ENCODE results near the gene DIP2C. TPM values are rescaled to one million over a fixed set of nuclear protein-coding genes. Genes with fewer than 3 reads are reported as not detected.
"Not testable (repeated sequence)": the region's sequence is repeated elsewhere in the genome, so short reads cannot be mapped to it uniquely, and the experiment has no call there.

The DIP2C gene
- total RNA-seq, 1 donor from 2014 or later: 0.53 TPM

DNA sequence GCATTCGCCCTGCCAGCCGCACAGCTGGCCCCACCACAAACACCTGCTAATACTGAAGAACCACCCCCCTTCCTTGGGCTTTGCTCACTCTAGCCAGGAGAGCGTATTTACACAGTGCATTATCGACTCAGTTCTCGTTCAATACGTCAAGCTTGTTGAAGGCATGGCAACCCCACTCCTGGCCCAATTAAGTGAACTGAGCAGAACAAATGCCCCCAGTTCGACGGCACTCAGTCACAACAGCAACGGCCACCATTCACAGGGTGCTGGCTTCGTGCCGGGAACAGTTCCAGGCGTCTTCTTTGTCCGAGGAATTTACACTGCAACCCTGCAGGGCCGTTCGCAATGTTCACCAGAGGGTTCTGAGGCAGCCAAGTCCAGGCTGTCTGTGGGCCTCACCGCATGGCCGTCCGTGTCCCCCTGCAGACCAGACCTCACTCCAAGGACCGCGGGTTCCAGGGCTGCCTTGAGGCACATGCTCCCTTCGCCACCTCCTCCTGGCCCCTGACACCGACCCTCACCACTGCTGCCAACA is 175.3 kb downstream of the DIP2C start:
- TF ChIP-seq, protein P1, sequence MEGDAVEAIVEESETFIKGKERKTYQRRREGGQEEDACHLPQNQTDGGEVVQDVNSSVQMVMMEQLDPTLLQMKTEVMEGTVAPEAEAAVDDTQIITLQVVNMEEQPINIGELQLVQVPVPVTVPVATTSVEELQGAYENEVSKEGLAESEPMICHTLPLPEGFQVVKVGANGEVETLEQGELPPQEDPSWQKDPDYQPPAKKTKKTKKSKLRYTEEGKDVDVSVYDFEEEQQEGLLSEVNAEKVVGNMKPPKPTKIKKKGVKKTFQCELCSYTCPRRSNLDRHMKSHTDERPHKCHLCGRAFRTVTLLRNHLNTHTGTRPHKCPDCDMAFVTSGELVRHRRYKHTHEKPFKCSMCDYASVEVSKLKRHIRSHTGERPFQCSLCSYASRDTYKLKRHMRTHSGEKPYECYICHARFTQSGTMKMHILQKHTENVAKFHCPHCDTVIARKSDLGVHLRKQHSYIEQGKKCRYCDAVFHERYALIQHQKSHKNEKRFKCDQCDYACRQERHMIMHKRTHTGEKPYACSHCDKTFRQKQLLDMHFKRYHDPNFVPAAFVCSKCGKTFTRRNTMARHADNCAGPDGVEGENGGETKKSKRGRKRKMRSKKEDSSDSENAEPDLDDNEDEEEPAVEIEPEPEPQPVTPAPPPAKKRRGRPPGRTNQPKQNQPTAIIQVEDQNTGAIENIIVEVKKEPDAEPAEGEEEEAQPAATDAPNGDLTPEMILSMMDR (IDR thresholded peaks at IDR 0.05; ENCODE audit: insufficient read depth, low read length, severe bottlenecking): no peak
- FAIRE-seq (no peak), DNase-seq (ENCODE audit: low read depth) (no peak)
- Histone ChIP-seq H3K27me3 (ENCODE audit: control insufficient read depth, insufficient read depth, low read length) (no peaks in the 10 kb centered on the region), H3K4me3 (ENCODE audit: low read depth, low read length) (no peak overlapping the region), H3K36me3 (ENCODE audit: control insufficient read depth, insufficient read depth, low read length) (no peaks in the 10 kb centered on the region)

DNA sequence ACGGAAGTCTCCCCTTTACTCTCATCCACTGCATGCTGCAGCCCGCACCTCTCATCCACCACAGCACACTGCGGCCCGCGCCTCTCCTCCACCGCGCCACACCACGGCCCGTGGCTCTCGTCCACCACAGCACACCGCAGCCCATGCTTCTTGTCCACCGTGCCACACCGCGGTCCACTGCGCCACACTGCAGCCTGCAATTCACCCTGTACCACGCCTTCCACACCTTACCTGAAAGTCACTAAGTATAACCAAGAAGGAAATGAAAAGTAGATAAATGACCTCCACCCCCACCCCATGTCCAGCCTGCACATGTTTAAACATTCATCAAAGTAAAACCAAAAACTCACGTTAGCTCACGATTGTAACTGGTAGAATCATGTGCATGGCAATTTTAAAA is 176.1 kb downstream of the DIP2C start:
- H3K36me3 ChIP-seq (ENCODE audit: control insufficient read depth, insufficient read depth, low read length): no peaks in the 10 kb centered on the region
- FAIRE-seq: no peak
- H3K4me3 ChIP-seq (ENCODE audit: low read depth, low read length): no peak overlapping the region
- no peaks in the 10 kb centered on the region for H3K27me3 ChIP-seq (ENCODE audit: control insufficient read depth, insufficient read depth, low read length)
- TF ChIP-seq, protein P1 (IDR thresholded peaks at IDR 0.05; ENCODE audit: insufficient read depth, low read length, severe bottlenecking): no peak
- no peak for DNase-seq (ENCODE audit: low read depth)

DNA sequence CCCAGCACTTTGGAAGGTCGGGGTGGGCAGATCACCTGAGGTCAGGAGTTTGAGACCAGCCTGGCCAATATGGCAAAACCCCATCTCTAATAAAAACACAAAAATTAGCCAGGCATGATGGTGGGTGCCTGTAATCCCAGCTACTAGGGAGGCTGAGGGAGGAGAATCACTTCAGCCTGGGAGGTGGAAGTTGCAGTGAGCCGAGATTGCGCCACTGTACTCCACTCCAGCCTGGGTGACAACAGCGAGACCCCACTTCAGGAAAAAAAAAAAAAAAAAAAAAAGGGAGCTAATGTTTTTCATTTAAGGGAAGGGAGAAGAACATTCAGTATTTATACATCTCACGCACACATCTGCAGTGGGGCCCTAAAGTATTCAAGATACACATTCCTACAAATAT is 176.8 kb downstream of the DIP2C start:
- H3K36me3 ChIP-seq (ENCODE audit: control insufficient read depth, insufficient read depth, low read length); H3K4me3 ChIP-seq (ENCODE audit: low read depth, low read length); DNase-seq (ENCODE audit: low read depth); H3K27me3 ChIP-seq (ENCODE audit: control insufficient read depth, insufficient read depth, low read length); FAIRE-seq: not testable (repeated sequence)

DNA sequence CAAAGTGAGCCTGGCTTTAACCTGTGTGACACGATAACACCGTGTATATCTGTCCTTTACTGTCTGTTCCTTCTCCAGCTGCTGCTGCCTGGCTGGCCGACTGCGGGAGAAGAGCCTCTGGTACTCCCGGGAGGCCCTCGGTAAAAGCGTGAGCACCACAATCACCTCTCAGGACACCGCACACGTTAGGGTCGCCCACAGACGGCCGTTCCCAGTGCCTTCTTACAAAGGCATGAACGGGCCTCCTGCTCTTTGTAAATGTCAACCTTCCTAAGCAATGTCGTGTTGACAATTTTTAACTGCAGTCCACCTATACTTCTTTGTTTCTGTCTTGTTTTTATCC is 177.6 kb downstream of the DIP2C start:
- FAIRE-seq: no peak
- H3K4me3 ChIP-seq (ENCODE audit: low read depth, low read length): no peak overlapping the region
- DNase-seq (ENCODE audit: low read depth): no peak
- H3K27me3 ChIP-seq (ENCODE audit: control insufficient read depth, insufficient read depth, low read length): no peaks in the 10 kb centered on the region
- TF ChIP-seq, protein P1 (IDR thresholded peaks at IDR 0.05; ENCODE audit: insufficient read depth, low read length, severe bottlenecking): no peak
- no peaks in the 10 kb centered on the region for H3K36me3 ChIP-seq (ENCODE audit: control insufficient read depth, insufficient read depth, low read length)

DNA sequence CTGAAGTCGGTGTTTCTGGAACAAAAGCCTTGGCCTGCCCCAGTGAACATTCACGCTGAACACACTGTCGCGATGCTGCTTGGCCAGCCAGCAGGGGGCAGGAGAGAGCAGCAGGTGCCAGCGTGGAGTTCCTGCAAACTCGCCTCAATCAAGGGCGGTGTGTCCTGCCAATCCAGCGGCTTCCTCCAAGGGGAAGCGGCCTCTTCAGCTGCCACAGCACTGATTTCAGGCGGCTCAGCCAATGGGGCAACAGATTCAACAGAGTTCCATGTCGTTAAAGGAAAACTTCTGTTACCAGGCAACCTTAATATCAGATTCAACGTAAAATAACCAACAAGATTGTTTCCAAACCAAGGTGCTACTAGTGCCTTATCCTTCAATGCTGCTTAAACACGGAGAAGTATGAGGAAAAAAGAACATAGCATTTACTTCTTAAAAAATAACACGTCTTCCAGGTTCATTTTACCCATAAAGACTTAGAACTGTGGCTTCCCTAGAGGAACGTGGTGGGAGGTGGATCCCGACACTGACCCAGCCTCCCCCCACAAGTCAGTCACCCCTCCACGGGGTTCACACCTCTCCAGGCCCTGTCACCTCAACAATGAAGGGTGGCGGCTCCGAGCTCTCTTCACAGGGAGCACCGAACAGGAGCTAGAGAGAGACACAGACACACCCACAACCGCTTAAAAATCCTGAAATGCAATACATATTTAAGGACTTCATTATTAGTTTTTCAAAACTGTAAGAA is 178.2 kb downstream of the DIP2C start:
- Histone ChIP-seq H3K36me3 (ENCODE audit: control insufficient read depth, insufficient read depth, low read length) (no peaks in the 10 kb centered on the region), H3K4me3 (ENCODE audit: low read depth, low read length) (no peak overlapping the region), H3K27me3 (ENCODE audit: control insufficient read depth, insufficient read depth, low read length) (no peaks in the 10 kb centered on the region)
- DNase-seq (ENCODE audit: low read depth): peak; percentile 80
- TF ChIP-seq, protein P1 (IDR thresholded peaks at IDR 0.05; ENCODE audit: insufficient read depth, low read length, severe bottlenecking): peak; percentile 99
- no peak for FAIRE-seq

DNA sequence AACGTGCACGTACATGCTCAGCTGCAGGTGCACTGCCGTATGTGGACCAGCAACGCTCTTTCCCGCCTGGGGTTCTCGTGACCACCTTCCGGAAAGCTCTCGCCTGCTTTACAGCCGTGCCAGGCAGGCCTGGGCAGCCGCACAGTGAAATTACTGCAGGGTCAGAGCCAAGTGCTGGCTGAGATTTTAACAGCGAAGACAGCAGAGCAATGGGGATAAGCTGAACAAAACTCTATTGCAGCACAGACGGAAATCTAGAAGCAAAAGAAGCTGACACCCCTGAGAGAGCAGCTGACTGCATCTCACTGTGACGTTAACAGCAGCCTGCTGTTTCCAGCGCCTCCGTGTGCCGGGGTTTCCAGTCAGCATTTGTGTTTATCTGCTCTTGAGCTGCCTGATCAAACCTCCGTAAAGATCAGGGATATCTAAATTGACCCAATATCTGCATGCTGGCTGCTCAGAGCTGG is 179.0 kb downstream of the DIP2C start:
- FAIRE-seq (no peak), DNase-seq (ENCODE audit: low read depth) (peak; percentile 49)
- H3K36me3 ChIP-seq (ENCODE audit: control insufficient read depth, insufficient read depth, low read length): no peaks in the 10 kb centered on the region
- H3K27me3 ChIP-seq (ENCODE audit: control insufficient read depth, insufficient read depth, low read length): no peaks in the 10 kb centered on the region
- TF ChIP-seq, protein P1 (IDR thresholded peaks at IDR 0.05; ENCODE audit: insufficient read depth, low read length, severe bottlenecking): no peak
- H3K4me3 ChIP-seq (ENCODE audit: low read depth, low read length): no peak overlapping the region

Measured in bronchial epithelial cell (primary cell).